Bronchial epithelial cell (primary cell): ENCODE results near the gene STEAP1. TPM values are rescaled to one million over a fixed set of nuclear protein-coding genes. Genes with fewer than 3 reads are reported as not detected.
A peak's percentile ranks its signal among the peaks of the same experiment; 100 is the strongest.
"Not testable (repeated sequence)": the region's sequence is repeated elsewhere in the genome, so short reads cannot be mapped to it uniquely, and the experiment has no call there.

Experiments
- DNase-seq: peaks from one replicate; pipeline ENCODE4 v3.0.0-alpha.2; 2010; ENCODE audit warnings: low read depth
- FAIRE-seq: peaks from 2 replicates; lab custom pipeline; 2011; peaks lifted over from hg19 to GRCh38; lab: Jason Lieb, UNC
- H3K27me3 ChIP-seq: 2 replicates; pipeline ENCODE4 v1.5.1; 2011; ENCODE audit warnings: low read length; ENCODE audit not compliant: control insufficient read depth, insufficient read depth
- H3K36me3 ChIP-seq: 2 replicates; pipeline ENCODE4 v1.5.1; 2011; ENCODE audit warnings: low read length; ENCODE audit not compliant: control insufficient read depth, insufficient read depth
- H3K4me3 ChIP-seq: 2 replicates; pipeline ENCODE4 v1.5.1; 2011; ENCODE audit warnings: mild to moderate bottlenecking, low read depth, low read length, control low read depth
- total RNA-seq: library from RNA; depleted of rRNA; stranded (reverse); fragments of >200 nt; gene quantifications from 2 replicates; pipeline ENCODE4 v1.2.1, GENCODE V29; 2014
- TF ChIP-seq, protein P1 (sequence below): IDR thresholded peaks from 2 replicates; pipeline ENCODE4 v1.5.1; 2011; ENCODE audit warnings: mild to moderate bottlenecking, moderate library complexity, low read length, control low read depth, inconsistent platforms; ENCODE audit not compliant: insufficient read depth, severe bottlenecking

STEAP1 gene
- total RNA-seq, 1 donor from 2014 or later, result 10.0 TPM

DNA sequence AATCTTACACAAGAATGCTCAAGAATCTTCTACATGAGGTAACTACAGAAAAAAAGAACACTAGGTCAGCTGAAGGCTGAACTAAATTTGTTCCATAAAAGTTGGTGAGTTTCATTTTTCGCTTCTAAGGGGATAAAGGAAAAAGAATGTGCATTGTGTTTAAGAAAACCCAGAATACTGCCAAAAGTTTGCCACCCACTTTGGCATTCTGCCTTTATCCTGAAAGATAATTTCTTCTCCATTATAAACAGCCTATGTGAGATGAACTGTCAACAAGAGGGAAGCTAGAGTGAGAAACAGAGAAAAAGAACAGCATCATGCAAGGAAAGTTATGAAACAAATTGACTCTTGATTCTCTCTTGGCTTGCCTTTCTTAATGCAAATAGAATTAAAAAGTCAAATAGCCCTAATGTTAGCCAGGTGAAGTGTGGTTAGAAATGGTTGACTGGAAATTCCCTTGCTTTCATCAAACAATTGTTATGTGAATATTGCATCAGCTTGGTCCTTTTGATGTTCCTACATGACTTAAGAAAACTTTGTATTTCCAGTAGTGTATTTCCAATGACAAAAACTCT is 25.8 kb downstream of the STEAP1 start:
- DNase-seq (peak; percentile 60), FAIRE-seq (no peak)
- Histone ChIP-seq H3K27me3 (no peaks in the 10 kb centered on the region), H3K4me3 (no peak overlapping the region), H3K36me3 (no peaks in the 10 kb centered on the region)
- TF ChIP-seq, protein P1, sequence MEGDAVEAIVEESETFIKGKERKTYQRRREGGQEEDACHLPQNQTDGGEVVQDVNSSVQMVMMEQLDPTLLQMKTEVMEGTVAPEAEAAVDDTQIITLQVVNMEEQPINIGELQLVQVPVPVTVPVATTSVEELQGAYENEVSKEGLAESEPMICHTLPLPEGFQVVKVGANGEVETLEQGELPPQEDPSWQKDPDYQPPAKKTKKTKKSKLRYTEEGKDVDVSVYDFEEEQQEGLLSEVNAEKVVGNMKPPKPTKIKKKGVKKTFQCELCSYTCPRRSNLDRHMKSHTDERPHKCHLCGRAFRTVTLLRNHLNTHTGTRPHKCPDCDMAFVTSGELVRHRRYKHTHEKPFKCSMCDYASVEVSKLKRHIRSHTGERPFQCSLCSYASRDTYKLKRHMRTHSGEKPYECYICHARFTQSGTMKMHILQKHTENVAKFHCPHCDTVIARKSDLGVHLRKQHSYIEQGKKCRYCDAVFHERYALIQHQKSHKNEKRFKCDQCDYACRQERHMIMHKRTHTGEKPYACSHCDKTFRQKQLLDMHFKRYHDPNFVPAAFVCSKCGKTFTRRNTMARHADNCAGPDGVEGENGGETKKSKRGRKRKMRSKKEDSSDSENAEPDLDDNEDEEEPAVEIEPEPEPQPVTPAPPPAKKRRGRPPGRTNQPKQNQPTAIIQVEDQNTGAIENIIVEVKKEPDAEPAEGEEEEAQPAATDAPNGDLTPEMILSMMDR, result no peak

DNA sequence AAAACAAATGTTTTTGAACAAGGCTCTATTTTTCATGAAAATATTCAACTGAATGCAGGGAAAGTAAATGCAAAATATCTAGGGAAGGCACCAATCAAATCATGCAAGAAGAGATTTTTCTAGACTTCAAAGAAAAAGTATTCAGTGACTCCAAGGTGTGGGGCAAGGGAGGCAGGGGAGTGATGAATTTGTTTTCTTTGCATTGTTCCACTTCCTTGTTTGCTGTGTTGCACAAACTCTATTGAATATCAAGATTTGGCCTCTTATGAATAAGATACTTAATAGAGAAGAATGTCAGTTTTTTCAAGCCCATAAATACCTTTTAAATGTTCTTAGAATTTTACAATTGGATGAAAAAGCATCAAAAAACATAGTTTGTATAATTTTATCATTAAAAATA is 26.4 kb downstream of the STEAP1 start:
- peak; percentile 62 for DNase-seq
- no peak overlapping the region for H3K4me3 ChIP-seq
- H3K27me3 ChIP-seq, result no peaks in the 10 kb centered on the region
- TF ChIP-seq, protein P1, result no peak
- no peaks in the 10 kb centered on the region for H3K36me3 ChIP-seq
- no peak for FAIRE-seq

DNA sequence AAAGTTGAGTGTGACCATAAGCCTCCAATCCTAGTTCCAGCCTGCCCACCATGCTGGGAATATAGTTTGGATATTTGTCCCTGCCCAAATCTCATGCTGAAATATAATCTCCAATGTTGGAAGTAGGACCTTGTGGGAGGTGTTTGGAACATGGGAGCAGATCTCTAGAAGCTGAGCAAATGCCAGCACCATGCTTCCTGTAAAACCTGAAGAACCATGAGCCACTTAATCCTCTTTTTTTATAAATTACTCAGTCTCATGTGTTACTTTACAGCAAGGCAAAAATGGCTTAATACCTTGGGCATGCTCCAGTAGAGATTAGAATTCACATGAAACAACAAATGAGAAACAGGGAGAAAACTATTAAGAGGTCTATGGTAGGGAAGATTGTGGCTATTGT is 27.2 kb downstream of the STEAP1 start:
- Histone ChIP-seq H3K36me3 (no peaks in the 10 kb centered on the region), H3K4me3 (no peak overlapping the region), H3K27me3 (no peaks in the 10 kb centered on the region)
- TF ChIP-seq, protein P1, result no peak
- FAIRE-seq, result no peak
- peak; percentile 43 for DNase-seq

DNA sequence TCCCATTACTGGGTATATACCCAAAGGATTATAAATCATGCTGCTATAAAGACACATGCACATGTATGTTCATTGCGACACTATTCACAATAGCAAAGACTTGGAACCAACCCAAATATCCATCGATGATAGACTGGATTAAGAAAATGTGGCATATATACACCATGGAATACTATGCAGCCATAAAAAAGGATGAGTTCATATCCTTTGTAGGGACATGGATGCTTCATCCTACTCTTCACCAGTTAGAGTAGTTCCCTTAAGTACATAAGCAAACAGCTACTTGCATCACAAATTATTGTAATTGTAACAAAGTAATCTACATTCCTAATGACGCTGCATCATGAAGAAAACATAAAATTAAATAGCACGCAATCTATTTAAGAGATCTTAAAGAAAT is 32.0 kb downstream of the STEAP1 start:
- H3K27me3 ChIP-seq, H3K36me3 ChIP-seq, H3K4me3 ChIP-seq, FAIRE-seq, DNase-seq: not testable (repeated sequence)

DNA sequence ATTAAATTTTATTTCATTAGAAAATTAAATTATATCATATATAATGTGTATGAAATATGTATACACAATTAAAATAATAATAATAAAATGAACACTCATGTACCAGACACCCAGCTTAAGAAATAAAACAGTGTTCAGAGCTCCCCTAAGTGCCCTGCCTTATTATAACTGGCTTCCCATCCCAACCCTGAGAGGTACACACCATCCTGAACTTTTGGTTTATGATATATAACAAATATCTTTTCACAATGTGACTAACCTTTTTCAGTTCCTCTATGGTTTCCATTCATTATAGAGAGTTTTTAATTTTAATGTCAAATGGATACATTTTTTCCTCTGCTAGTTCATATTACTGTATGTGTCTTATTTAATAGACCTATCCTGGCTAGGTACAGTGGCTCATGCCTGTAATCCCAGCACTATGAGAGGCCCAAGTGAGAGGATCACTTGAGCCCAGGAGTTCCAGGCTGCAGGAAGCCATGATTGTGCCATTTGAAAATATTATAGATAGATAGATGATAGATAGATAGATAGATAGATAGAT is 33.3 kb downstream of the STEAP1 start:
- Histone ChIP-seq H3K4me3 (no peak overlapping the region), H3K36me3 (no peaks in the 10 kb centered on the region), H3K27me3 (no peaks in the 10 kb centered on the region)
- FAIRE-seq (no peak), DNase-seq (no peak)
- TF ChIP-seq, protein P1, result no peak

- no peak overlapping the region for H3K4me3 ChIP-seq
- no peaks in the 10 kb centered on the region for H3K36me3 ChIP-seq
- TF ChIP-seq, protein P1, result no peak
- DNase-seq (no peak), FAIRE-seq (no peak)
- no peaks in the 10 kb centered on the region for H3K27me3 ChIP-seq
These were observed 34.0 kb downstream of the STEAP1 start for GRCh38 chr7:90188281-90188680.
